ENCODE measurements around the gene DUSP7.
A peak's percentile ranks its signal among the peaks of the same experiment; 100 is the strongest.

Gene DUSP7

DNA sequence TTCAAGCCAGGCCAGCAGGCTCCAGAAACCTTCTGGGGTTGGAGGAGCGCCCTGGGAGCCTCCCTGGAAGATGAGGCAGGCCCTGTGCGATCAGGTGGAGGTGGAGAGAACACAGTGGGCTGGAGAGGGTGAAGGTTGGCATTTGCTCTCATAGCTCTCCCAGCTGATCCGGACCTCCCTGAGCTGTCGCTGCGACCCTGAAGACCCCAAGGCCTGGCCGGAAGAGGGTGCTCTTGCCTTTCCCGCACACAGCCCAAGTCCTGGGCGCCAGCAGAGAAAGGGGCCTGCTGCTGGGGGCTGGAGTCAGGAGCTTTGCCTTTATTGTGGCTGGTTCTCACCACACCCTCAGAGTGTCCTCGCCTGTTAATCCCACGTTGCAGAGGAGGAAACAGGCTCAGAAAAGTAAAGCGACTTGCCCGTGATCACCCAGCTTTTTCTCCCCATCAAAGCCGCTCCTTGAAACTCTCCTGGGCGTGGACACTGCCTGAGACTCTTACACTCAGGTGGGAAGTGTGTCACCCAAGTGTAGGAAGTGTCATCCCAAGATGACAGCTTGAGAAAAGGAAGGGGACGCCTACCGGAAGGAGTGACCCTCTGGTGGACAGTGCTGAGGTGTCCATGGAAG lies 52.1 kb downstream of the DUSP7 start:
- DNase-seq, result no peak

DNA sequence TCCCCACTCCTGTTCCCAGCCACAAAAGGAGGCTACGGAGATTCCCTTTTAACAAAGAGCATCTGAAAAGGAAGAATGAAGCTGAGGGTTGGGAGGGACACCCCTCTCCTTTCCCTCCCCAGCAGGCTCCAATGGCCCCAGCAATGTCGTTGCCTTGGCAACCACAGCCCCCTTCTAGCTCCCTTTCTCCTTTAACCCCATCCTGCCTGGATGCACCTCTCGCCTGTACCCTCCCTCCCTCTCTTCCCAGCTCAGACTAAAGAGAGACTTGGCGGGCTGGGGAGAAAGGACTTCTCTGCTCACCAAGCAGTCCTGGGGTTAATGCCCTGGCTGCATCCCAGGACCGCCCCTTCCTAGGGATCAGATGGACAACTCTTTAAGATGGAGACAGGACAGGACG lies 53.6 kb downstream of the DUSP7 start:
- DNase-seq, result no peak

- DNase-seq, result peak; percentile 88
Measured at GRCh38 chr3:52001443-52001974, 54.9 kb downstream of the DUSP7 start.

- no peak for DNase-seq
Measured at GRCh38 chr3:51999846-52000245, 56.5 kb downstream of the DUSP7 start.
